Head of caudate nucleus (tissue), 42 donors: ENCODE results near the gene ADCY4.

Experiments
- DNase-seq, 42 donors: peaks; one replicate each; pipeline versions ENCODE4 v3.0.0 to v3.0.0-alpha.2; 2020 to 2021; ENCODE audit warnings: mixed read lengths in 7 of 42
- intact Hi-C: fragments of 100-400 bp; cut with DNase I; formaldehyde crosslinking; loops from one replicate; pipeline ENCODE4 v1.15.0; 2022

The ADCY4 gene

GRCh38 chr14:24270537-24271133 is 64.2 kb downstream of the ADCY4 start:
- no peak for DNase-seq
- intact Hi-C loops, result no loop called here

DNA sequence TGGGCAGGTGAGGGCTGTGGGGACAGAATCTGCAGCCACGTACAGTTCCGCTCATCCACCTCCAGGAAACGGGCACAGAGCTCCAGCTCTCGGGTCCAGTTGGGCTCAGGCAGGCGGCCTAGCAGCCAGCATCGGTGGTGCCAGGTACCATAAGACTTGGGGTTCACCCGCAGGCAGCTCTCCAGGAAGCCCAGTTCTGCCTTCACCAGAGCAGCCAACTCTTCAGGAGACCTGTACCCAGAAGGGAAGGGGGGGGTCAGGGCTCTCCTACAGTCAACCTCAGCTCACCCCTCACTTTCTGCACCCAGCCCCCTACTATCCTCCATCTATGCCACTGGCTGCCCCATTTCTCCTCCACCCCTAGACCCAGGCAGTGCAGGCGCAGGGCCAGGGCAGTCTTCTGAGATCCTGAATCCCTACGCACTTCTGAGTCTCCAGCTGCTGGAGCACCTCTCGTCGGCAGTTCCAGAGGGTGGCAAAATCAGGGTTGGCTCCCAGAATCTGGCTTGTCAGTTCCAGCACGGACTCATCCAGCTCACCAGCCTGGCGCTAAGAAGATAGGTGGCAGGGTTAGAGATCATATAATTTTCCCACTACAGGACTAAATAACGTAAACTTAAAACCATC is 64.8 kb downstream of the ADCY4 start:
- no peak for DNase-seq
- intact Hi-C loops, result no loop called here

DNA sequence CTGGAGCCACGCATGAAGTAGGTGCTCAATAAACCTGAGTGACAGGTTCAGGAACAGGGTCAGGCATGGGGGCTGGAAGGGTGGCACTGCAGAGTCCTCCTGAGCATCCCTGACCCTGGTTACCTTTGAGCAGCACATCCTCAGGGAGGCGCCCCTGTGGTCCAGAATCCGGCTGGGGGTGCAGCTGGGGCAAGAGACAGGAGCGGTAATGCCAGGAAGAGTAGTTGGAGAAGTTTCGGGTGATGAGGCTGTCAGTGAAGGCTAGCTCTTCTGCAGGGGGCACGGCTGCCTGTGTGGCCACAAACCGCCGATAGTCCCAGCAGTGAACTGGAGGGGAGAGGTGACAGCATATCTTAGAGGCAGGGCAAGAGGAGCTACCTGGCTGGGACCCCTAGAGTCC is 65.5 kb downstream of the ADCY4 start:
- intact Hi-C loops, result no loop called here

More for the DNA sequence above, 65.5 kb downstream of the ADCY4 start:
- no peak for DNase-seq
